HG03378 (cell line): ENCODE results near the gene ZBTB7C.

Experiments used
- ATAC-seq: cut with Tn5 transposase; IDR thresholded peaks from one replicate; pipeline ENCODE4 v1.9.1; 2021; ENCODE audit warnings: mild to moderate bottlenecking, moderate library complexity; ENCODE audit not compliant: unreplicated experiment

ZBTB7C gene

DNA sequence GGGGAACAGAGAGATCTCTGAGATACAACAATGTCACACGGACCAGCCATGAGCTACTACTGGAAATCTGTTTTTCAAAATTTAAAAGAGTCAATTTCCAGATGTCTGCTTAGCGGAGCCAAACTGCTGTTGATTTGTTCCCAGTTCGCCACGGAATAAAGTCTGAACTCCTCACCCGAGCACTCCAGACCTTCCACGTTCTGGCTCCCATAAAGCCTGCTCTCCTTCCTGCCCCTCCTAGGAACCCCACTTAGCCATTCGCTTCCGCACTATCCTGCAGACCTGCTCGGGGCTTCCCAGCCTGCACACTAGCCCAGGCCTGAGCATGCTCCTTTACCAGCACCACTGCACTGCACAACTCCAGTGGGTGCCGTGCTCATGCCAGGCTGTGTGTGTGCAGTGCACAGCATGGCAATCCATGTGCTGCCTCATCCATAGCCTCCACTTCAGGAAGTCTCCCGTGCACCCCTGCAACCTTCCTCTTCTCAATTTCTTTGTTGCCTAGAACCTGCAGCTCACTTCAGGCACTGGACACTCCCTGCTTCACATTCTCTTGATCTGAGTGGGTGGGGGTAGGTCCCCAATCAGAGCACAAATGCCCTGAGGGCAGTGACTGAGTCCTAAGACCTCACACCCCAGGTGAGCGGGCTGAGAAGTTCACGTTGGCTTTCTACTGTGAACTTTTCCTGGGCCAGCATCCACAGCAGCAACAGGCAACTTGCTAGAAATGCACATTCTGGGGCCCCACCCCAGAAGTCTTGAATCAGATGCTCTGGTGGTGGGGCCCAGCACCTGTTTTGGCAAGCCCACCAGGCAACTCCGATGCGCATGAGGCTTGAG, 53.7 kb downstream of the ZBTB7C start:
- no peak for ATAC-seq

DNA sequence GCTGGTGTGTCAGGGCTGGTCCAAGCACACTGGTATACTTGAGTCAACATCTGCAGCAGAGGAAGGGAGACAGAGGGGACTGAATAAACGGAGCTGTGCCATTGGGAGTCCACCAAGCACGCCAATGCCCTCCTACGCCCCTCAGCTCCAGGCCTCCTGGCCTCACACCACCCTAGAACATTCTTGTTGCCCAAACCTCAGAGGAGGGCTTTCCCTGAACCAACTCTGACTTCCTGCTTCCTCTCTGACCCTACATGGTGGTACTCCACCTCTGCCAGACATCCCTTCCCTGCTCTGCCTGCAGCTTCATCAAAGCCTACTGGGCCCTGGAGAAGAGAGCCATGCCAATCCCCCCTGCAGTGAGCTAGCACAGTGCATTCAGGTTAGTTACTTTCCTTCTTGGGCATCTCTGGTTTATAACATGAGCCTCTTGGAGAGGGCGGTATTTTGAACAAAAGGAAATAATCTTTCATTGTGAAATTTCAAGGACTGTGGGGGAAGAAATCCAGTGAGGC, 54.4 kb downstream of the ZBTB7C start:
- no peak for ATAC-seq

DNA sequence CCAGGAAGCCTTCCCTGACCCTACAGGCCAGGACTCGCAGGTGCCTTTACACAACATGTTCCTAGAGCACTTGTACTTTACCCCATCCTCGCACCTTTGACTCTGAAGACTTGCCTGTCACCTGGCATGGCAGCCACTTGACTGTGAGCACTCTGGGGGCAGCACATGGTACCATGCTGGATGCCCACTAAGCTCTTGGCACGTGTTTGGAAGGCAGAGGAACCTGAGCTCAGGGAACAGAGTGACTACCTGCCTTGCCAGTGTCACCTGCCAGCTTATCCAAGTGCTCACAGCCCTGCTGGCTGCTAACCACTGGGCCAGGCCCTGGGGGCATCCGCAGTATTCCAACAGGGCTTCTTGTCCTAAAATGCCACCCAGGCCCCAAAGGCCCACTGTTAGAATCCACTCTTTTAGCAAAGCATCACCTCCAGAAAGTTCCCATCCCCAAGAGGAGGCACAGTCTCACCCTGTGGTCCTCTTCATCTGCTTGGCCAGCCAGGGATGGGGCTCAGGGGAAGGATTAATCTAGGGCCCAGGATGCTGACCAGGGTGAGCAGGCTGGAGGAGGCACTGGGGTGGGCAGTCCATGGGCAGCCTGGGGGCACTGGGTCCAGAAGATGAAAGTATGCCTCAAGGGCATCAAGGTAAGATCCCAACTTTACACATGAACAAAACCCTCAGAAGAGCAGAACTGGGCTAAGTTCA, 57.0 kb downstream of the ZBTB7C start:
- no peak for ATAC-seq

DNA sequence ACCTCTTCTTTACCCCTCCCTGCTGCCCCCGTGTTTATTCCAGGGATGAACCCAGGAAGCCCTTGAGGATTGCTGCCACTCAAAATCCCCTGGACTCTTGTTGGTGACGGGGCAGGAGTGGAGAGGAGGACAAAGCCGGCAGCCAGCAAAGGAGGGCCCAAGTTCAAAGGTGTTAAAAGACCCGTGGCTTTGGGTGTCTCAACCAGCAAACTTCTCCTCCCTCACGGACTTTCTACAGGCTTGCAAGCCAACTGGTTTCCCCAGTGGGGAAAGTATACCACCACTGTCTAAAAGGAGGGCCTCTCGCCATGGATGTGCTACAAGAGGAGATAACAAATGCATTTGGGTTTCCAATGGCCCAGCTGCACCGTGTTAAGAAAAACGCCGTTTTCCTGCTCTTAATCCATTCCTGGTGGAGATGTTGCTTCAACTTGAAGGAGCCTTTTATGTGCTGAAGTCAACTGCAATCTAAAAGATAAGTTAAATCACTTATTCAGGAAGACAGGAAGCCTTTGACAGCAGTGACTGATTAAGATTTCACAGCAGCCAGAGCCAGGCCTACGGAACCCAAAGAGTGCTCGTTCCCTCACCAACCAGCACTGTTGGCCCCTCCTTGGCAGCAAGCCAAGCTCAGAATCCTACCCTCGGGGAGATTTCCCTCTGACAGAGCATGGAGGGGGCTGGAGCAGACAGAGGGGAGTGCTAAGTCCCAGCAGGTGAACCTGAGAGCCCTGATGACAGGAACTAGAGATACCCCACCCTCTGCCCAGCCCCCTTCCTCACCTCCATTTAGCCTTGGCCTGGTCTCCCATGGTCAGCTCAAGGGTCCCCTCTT, 57.8 kb downstream of the ZBTB7C start:
- ATAC-seq, result no peak

DNA sequence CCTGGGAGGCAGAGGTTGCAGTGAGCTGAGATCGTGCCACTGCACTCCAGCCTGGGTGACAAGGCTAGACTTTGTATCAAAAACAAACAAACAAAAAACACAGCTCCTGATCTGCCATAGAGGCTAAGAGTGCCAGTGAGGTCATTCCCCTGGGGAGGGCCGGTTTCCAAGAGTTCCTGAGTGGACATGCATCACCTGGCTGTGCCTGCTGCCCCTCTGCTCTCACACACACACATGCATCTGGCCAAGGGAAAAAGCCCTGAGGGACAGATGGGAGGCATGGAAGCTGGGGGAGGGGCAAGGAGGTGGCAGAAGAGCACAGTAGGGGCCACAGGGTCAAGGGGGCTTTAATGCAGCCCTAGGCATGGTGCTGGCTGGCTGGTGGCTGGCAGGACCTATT, 60.4 kb downstream of the ZBTB7C start:
- no peak for ATAC-seq

DNA sequence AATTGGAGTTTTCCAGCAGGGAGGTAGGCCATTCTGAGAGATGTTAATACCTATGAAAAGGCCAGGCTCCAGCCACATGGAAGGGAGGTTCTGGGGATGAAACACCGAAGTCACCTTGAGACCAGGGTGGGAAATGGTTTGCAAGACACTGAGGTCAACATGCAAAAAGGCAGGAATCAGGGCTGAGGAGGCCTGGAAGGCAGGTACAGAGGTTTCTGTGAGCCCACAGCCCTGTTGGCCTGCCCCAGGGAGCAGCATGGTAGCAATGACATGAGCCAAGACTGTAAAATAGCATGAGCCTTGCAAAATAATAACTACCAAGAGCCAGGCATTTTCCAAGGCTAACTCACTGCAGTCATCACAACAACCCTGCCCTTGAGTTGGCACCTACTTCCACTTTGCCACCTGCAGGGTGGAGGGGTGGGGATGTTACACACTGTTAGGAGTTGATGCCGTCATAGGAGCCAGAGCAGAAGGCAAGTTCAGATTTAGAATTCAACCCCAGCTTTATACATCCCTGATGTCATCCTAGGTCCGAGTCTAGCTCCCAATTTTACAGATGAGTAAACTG, 61.3 kb downstream of the ZBTB7C start:
- ATAC-seq, result no peak

DNA sequence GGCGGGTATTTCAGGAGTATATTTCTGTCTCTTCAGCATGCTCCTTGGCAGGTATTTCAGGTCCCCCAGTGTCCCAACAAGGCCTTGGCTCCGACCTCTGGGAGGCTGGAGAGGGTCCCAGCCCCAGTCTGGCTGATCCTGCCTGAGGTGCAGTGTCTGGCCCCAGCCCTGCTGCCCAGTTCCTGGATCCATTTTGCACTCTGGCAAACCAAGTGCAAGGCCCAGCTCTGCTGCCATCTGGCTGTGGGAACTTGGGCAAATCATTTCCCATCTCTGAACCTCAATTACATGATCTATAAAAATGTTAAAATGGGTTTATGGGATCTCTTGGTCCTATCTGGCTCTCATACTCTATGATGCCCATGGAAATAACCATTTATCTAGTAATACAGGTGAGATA, 63.6 kb downstream of the ZBTB7C start:
- no peak for ATAC-seq

DNA sequence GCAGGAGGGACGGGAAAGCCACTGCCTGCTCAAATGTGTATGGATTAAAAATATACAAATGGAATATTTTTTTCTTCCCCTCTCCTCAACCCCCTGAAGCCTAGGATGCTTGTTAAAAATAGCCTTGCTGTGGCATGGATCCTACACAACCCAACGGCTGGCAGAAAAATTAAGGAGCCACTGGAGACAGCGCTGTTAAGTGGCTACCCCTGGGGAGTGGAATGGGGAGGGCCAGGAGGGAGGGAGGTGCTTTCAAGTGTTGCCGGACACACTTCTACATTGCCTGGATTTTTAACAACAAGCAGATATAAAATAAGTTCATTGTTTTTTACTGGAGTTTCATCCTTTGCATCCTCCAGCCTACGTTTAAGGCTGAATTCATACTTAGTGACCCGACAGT, 66.6 kb downstream of the ZBTB7C start:
- no peak for ATAC-seq

DNA sequence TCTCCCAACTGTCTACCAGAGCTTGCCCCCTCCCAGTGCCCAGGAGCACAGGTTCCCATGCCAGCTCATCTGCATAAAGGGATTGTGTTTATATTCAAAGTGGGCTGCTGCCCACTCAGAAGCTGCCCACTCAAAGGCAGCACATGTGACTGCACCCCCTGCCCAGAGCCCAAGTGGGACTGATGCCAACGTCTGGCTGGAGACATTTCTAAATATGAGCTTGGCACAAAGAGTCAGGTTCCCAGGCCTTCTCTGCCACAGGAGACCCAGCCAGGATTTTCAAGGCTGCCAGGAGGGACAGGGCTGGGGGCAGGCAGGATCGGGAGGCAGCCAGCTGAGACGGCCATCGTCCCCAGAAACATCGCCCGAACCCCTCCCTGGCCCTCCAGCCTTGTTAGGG, 67.1 kb downstream of the ZBTB7C start:
- ATAC-seq, result no peak

DNA sequence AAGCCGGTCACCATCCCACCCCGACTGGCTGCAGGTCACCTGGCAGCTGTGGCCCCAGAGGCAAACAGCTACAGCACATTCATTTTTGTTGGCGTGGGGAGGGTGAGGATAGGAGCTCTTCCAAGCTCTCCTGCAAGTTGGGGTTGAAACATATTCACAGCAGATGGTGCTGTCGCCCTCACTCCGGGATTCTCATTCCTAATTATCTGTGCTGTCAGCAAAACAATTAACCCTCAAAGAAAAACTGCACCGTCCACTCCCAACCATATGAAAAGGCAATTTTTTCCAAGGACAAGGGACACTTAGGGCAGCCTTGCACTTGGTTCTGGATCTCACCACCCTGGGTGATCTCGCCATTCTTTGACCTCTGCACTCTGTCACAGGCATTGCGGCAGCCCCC, 68.6 kb downstream of the ZBTB7C start:
- ATAC-seq, result no peak

DNA sequence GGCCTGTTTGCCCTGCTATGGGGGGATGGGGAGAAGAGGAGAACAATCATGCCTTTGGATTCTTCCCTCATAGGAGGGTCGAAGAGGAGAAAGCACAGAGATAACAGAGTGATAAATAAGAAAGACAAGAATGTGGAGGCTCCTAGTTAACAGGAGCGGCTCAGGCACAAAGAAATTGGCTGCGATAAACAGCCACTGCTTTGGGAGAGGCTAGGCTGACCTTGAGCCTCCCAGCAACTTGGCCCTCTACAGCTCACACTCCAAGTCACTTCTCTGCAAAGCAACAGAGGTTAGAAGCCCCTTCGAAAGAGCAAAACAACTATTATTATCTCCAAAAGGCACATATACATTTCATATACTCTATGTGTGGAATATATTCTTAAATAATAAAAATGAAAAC, 69.5 kb downstream of the ZBTB7C start:
- no peak for ATAC-seq

DNA sequence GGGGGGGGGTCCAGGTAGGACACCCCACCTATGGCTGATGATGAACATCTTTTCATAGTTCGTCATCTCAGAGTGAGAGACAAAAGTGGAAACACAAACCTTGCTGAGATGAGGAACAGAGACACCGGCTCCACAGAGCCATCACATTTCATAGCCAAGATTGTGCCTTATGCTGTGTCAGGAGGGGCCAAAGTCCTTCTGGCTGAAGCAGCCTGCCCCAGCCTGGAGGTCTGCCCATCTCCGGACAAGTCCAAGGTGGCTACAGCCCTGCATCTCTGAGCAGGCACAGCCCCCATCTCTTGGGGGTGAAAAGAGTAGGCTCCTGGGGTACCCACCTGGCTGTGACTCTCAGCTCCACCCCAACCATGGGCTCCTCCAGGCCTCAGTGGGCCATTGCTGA, 70.3 kb downstream of the ZBTB7C start:
- ATAC-seq, result no peak

DNA sequence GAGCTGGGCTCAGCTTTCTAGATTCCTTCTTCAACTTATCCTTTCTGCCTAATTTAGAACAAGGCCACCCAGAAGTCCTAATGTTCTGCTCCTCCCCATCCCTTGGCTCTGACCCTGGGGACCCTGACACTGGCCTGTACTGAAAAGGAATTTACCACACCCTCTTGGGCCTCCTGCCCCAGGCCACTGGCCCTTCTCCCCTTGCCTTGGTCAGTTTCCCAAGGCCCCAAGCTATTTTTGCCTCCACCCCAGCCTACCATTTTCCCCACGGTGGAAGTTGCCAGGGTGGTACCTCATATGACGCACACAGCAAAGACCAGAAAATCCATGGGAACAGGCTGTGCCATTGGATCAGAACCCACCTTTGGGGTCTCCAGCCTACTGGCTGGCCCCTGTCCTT, 72.1 kb downstream of the ZBTB7C start:
- no peak for ATAC-seq

DNA sequence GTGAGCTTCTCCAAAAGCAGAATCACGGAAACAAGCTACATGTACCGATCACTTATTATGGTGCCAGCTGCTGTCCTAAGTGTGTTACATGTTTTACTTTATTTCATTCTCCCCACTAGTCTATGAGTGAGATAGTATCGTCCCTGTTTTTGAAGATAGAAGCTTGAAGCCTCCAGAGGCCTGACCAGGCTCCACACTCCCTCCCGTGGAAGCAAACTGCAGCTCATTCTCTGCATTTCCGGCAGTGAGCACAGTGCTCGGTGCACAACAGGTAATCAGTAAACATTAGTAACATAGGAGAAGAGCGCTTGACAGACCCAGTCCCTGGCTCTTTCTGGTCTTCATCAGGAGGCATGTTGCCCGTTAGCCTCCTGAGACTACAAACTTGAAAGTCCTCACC, 72.9 kb downstream of the ZBTB7C start:
- ATAC-seq, result no peak

DNA sequence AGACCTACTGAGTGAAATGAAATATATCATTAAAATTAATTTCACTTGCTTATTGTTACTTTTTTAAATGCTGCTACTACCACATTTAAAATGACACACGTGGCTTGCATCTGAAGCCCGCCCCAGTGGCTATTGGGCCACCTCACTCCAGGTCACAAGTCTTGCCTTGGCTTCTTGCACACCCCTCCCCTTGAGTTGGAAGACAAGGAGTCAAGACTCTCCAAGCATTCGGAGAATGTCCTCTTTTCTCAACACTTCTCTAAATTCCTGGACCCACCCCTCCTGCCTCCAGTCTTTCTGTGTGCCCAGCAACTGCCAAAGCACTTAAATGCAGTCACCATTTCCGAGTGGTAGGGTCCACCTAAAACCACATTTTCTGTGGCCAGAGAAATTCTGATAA, 73.4 kb downstream of the ZBTB7C start:
- ATAC-seq, result no peak

DNA sequence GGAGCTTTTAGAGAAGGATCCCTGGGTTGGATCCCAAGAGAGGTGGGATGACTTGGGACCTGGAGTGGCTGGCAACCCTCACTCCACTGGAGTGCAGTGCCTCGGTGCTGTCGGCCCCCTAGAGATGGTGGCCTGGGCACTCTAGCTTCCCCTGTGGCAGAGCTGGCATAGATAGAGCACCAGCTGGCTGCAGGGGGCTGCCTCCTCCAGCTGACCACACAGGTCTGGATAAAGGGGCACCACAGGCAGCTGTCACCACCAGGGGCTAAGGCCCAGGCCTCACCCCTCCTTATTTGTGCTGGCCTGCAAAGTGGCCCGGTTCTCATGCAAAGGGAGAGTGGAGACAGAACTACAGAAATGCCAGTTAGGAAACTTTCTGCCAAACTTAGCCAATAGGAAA, 74.3 kb downstream of the ZBTB7C start:
- no peak for ATAC-seq

DNA sequence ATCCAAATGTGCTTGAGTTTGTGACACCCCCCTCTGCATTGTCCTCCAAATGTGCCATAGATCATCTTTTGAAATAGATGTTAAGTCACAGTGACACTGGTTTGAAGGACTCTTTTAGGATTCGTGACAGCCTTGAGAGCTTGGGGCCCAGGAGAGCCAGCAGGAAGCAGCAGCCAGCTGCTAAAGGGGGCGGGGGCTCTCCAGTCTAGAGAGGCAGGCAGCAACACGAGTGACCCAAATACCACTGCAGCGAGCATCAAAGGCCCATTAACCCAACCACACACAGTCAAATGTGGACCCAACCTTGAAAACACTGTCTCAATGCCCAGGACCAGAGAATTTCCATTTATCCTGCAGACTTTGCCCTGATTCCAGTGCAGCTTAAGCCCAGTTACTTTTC, 75.6 kb downstream of the ZBTB7C start:
- ATAC-seq, result no peak

DNA sequence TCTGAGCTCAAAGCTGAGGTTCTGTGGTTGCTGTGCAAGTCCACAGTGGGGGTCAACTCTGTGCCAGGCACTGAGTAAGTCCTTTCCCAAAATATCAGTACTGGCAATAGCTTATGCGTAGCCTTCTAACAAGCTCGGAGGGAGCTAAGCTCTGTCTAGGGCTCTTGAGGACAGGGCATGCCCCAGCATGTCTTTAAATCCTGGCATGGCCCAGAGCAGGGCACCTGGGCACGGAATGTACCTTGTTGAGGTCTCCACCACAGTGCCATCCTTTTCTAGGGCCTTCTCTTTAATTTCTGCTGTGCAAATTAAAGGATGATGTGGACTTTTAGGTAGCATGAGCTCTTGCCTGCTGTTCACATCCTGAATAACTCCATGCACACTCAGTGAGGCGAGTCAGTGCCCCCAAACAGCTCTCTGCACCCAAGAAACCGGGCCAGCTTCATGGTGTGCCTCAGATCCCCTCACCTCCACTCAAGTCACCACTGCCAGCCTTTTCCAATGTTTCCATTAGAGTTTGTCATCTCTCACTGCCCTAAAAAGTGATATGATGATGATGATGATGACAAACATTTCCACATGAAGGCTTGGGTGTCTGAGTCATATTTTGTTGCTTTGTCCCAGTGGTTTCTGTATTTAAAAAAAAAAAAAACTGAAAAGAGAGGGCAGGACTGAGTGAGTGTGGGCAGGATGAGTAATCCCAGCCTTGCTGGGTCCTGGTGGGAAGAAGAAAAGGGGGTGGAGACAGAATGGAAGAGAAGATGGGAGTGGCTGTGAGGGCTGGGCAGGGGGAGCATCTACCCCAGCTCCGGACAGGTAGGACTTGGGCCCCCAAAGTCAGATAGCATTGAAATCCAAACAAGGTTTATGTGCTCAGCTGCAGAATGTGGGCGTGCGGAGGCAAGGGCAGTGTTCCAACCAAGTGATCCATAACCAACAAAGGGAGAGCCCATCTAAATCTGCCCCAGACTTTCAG, 78.9 kb downstream of the ZBTB7C start:
- no peak for ATAC-seq

DNA sequence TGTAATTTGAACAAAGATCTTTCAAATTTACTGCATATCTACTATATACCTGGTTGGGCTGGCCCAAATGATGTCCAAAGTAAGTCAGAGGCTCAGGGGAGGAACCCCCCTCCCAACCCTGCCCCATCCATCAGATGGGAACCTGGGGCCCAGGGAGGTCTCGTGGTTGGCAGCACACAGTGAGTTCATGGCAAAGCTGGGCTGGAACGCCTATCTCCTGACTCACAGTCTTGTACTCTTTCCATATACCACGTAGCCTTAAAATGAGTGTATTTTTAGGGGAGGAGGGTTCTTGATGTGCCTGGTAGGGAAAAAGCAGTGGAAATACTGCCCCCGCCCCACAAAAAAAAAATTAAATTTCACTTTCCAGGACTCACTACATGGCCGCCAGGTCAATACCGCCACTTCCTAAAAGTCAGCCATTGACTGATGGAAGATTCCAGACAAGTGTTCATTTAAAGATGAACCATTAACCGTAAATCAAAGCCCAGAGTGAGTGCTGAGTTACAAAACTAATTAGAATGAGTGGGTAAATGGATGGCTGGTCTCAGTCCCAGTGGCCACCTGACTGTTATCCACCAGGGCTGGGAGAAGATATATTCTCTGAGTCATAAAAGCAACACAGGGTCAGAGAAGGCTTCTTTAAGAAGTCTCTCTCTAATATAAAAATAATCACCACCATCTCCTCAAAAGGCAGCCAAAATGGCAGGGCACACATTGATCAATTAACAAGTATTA, 80.5 kb downstream of the ZBTB7C start:
- ATAC-seq, result no peak
